ENCODE measurements around the gene HSPB6.

Gene HSPB6

GRCh38 chr19:35782589-35782988, 25.8 kb upstream of the HSPB6 start:
- Histone ChIP-seq H3K36me3 (ENCODE audit: control insufficient read depth, insufficient read depth, low read length) (no peaks in the 10 kb centered on the region; the same call in 1 of the 2 replicates), H3K4me3 (replicated peaks; ENCODE audit: low read depth, low read length) (no peak overlapping the region), H3K27me3 (replicated peaks; ENCODE audit: control insufficient read depth, insufficient read depth, low read length) (no peaks in the 10 kb centered on the region)
- no peak for TF ChIP-seq CTCF (IDR thresholded peaks at IDR 0.05; ENCODE audit: insufficient read depth, low read length, poor library complexity, severe bottlenecking)
- DNase-seq (ENCODE audit: extremely low read depth, insufficient read length), result no peak

- H3K4me3 ChIP-seq (replicated peaks; ENCODE audit: low read depth, low read length), result no peak overlapping the region
- no peak for DNase-seq (ENCODE audit: extremely low read depth, insufficient read length)
- H3K27me3 ChIP-seq (replicated peaks; ENCODE audit: control insufficient read depth, insufficient read depth, low read length), result no peaks in the 10 kb centered on the region
- no peak for TF ChIP-seq CTCF (IDR thresholded peaks at IDR 0.05; ENCODE audit: insufficient read depth, low read length, poor library complexity, severe bottlenecking)
- H3K36me3 ChIP-seq (ENCODE audit: control insufficient read depth, insufficient read depth, low read length), result no peaks in the 10 kb centered on the region; the same call in 1 of the 2 replicates
Observed at GRCh38 chr19:35781650-35782049, 24.8 kb upstream of the HSPB6 start.

- TF ChIP-seq CTCF (IDR thresholded peaks at IDR 0.05; ENCODE audit: insufficient read depth, low read length, poor library complexity, severe bottlenecking), result no peak
- Histone ChIP-seq H3K4me3 (replicated peaks; ENCODE audit: low read depth, low read length) (no peak overlapping the region), H3K36me3 (ENCODE audit: control insufficient read depth, insufficient read depth, low read length) (no peaks in the 10 kb centered on the region; the same call in 1 of the 2 replicates), H3K27me3 (replicated peaks; ENCODE audit: control insufficient read depth, insufficient read depth, low read length) (no peaks in the 10 kb centered on the region)
- DNase-seq (ENCODE audit: extremely low read depth, insufficient read length), result no peak
Observed at GRCh38 chr19:35780717-35781116, 23.9 kb upstream of the HSPB6 start.

- DNase-seq (ENCODE audit: extremely low read depth, insufficient read length), result no peak
- TF ChIP-seq CTCF (IDR thresholded peaks at IDR 0.05; ENCODE audit: insufficient read depth, low read length, poor library complexity, severe bottlenecking), result no peak
- Histone ChIP-seq H3K36me3 (ENCODE audit: control insufficient read depth, insufficient read depth, low read length) (no peaks in the 10 kb centered on the region; the same call in 1 of the 2 replicates), H3K4me3 (replicated peaks; ENCODE audit: low read depth, low read length) (no peak overlapping the region), H3K27me3 (replicated peaks; ENCODE audit: control insufficient read depth, insufficient read depth, low read length) (no peaks in the 10 kb centered on the region)
Observed at GRCh38 chr19:35780058-35780457, 23.2 kb upstream of the HSPB6 start.

GRCh38 chr19:35779033-35779432, 22.2 kb upstream of the HSPB6 start:
- Histone ChIP-seq H3K27me3 (replicated peaks; ENCODE audit: control insufficient read depth, insufficient read depth, low read length) (no peaks in the 10 kb centered on the region), H3K36me3 (ENCODE audit: control insufficient read depth, insufficient read depth, low read length) (no peaks in the 10 kb centered on the region; the same call in 1 of the 2 replicates), H3K4me3 (replicated peaks; ENCODE audit: low read depth, low read length) (no peak overlapping the region)
- no peak for TF ChIP-seq CTCF (IDR thresholded peaks at IDR 0.05; ENCODE audit: insufficient read depth, low read length, poor library complexity, severe bottlenecking)
- no peak for DNase-seq (ENCODE audit: extremely low read depth, insufficient read length)

GRCh38 chr19:35777961-35778360, 21.1 kb upstream of the HSPB6 start:
- no peak for TF ChIP-seq CTCF (IDR thresholded peaks at IDR 0.05; ENCODE audit: insufficient read depth, low read length, poor library complexity, severe bottlenecking)
- Histone ChIP-seq H3K27me3 (replicated peaks; ENCODE audit: control insufficient read depth, insufficient read depth, low read length) (no peaks in the 10 kb centered on the region), H3K36me3 (ENCODE audit: control insufficient read depth, insufficient read depth, low read length) (no peaks in the 10 kb centered on the region; the same call in 1 of the 2 replicates), H3K4me3 (replicated peaks; ENCODE audit: low read depth, low read length) (no peak overlapping the region)
- no peak for DNase-seq (ENCODE audit: extremely low read depth, insufficient read length)
